HAP-1 (cell line): ENCODE measurements around the gene NEB.

Source experiments
- DNase-seq, 2 experiments: peaks; one replicate each; pipeline ENCODE4 v3.0.0-alpha.2; 2016 to 2020; ENCODE audit warnings: low spot score in 2 of 2
- H3K27me3 ChIP-seq: fragments of 250-450 bp; sonication (Bioruptor Pico); 2 replicates; pipeline ENCODE4 v1.5.1; 2020; ENCODE audit warnings: low read depth, mild to moderate bottlenecking, moderate library complexity
- H3K36me3 ChIP-seq: fragments of 250-450 bp; sonication (Bioruptor Pico); replicated peaks from 2 replicates; pipeline ENCODE4 v1.5.1; 2020; ENCODE audit warnings: mild to moderate bottlenecking
- H3K4me1 ChIP-seq: fragments of 250-450 bp; sonication (Bioruptor Pico); 2 replicates; pipeline ENCODE4 v1.5.1; 2020; ENCODE audit warnings: mild to moderate bottlenecking
- H3K4me3 ChIP-seq: fragments of 250-450 bp; sonication (Bioruptor Pico); 2 replicates; pipeline ENCODE4 v1.5.1; 2020; ENCODE audit warnings: mild to moderate bottlenecking, moderate library complexity
- H3K9me3 ChIP-seq: fragments of 250-450 bp; sonication (Bioruptor Pico); 2 replicates; pipeline ENCODE4 v1.5.1; 2020; ENCODE audit warnings: mild to moderate bottlenecking, moderate library complexity
- in situ Hi-C: fragments of 300-500 bp; cut with MboI; formaldehyde crosslinking; loops from 3 replicates; pipeline ENCODE4 v1.14.3; 2020; ENCODE audit warnings: low sequenced_read_pairs, inconsistent platforms, mixed read lengths

Gene NEB

GRCh38 chr2:151770995-151771394 is 36.7 kb upstream of the NEB start:
- in situ Hi-C loops, result no loop called here
- H3K4me1 ChIP-seq, result peaks cover 9% of the 10 kb centered on the region
- no peaks in the 10 kb centered on the region for H3K9me3 ChIP-seq
- no peak for DNase-seq
- no peaks in the 10 kb centered on the region for H3K27me3 ChIP-seq
- no peaks in the 10 kb centered on the region for H3K36me3 ChIP-seq
- no peak overlapping the region for H3K4me3 ChIP-seq

- no peak for DNase-seq
- peaks cover 5% of the 10 kb centered on the region for H3K4me1 ChIP-seq
- no peak overlapping the region for H3K4me3 ChIP-seq
- H3K27me3 ChIP-seq, result no peaks in the 10 kb centered on the region
- no peaks in the 10 kb centered on the region for H3K9me3 ChIP-seq
- in situ Hi-C loops, result no loop called here
- H3K36me3 ChIP-seq, result no peaks in the 10 kb centered on the region
Measured at GRCh38 chr2:151769606-151770005, 35.3 kb upstream of the NEB start.

GRCh38 chr2:151767536-151767935 is 33.3 kb upstream of the NEB start:
- Histone ChIP-seq H3K4me3 (no peak overlapping the region), H3K9me3 (no peaks in the 10 kb centered on the region), H3K4me1 (no peaks in the 10 kb centered on the region), H3K27me3 (no peaks in the 10 kb centered on the region), H3K36me3 (no peaks in the 10 kb centered on the region)
- DNase-seq, result no peak
- in situ Hi-C loops, result no loop called here

- no peak for DNase-seq
- no peaks in the 10 kb centered on the region for H3K9me3 ChIP-seq
- H3K36me3 ChIP-seq, result no peaks in the 10 kb centered on the region
- no peak overlapping the region for H3K4me3 ChIP-seq
- H3K27me3 ChIP-seq, result no peaks in the 10 kb centered on the region
- in situ Hi-C loops, result no loop called here
- H3K4me1 ChIP-seq, result no peaks in the 10 kb centered on the region
Measured at GRCh38 chr2:151766437-151767153, 32.3 kb upstream of the NEB start.

GRCh38 chr2:151765760-151766410 is 31.6 kb upstream of the NEB start:
- no peak overlapping the region for H3K4me3 ChIP-seq
- no peaks in the 10 kb centered on the region for H3K36me3 ChIP-seq
- no peaks in the 10 kb centered on the region for H3K9me3 ChIP-seq
- H3K4me1 ChIP-seq, result no peaks in the 10 kb centered on the region
- no peaks in the 10 kb centered on the region for H3K27me3 ChIP-seq
- in situ Hi-C loops, result no loop called here
- no peak for DNase-seq

GRCh38 chr2:151762694-151763093 is 28.4 kb upstream of the NEB start:
- Histone ChIP-seq H3K36me3 (no peaks in the 10 kb centered on the region), H3K9me3 (no peaks in the 10 kb centered on the region), H3K4me3 (no peak overlapping the region), H3K4me1 (no peaks in the 10 kb centered on the region), H3K27me3 (no peaks in the 10 kb centered on the region)
- DNase-seq, result no peak
- in situ Hi-C loops, result no loop called here

- H3K27me3 ChIP-seq, result no peaks in the 10 kb centered on the region
- DNase-seq, result no peak
- no peak overlapping the region for H3K4me3 ChIP-seq
- H3K36me3 ChIP-seq, result no peaks in the 10 kb centered on the region
- in situ Hi-C loops, result no loop called here
- H3K9me3 ChIP-seq, result no peaks in the 10 kb centered on the region
- no peaks in the 10 kb centered on the region for H3K4me1 ChIP-seq
Measured at GRCh38 chr2:151761687-151762086, 27.4 kb upstream of the NEB start.

GRCh38 chr2:151761193-151761592 is 26.9 kb upstream of the NEB start:
- in situ Hi-C loops, result no loop called here
- no peaks in the 10 kb centered on the region for H3K36me3 ChIP-seq
- no peak for DNase-seq

GRCh38 chr2:151760139-151760650 is 25.9 kb upstream of the NEB start:
- H3K9me3 ChIP-seq, result no peaks in the 10 kb centered on the region
- in situ Hi-C loops, result no loop called here
- H3K4me1 ChIP-seq, result no peaks in the 10 kb centered on the region
- DNase-seq, result no peak
- no peak overlapping the region for H3K4me3 ChIP-seq
- no peaks in the 10 kb centered on the region for H3K36me3 ChIP-seq
- H3K27me3 ChIP-seq, result no peaks in the 10 kb centered on the region

More at GRCh38 chr2:151761193-151761592, 26.9 kb upstream of the NEB start:
- Histone ChIP-seq H3K4me1 (no peaks in the 10 kb centered on the region), H3K9me3 (no peaks in the 10 kb centered on the region), H3K27me3 (no peaks in the 10 kb centered on the region), H3K4me3 (no peak overlapping the region)

GRCh38 chr2:151758744-151759143 is 24.5 kb upstream of the NEB start:
- no peaks in the 10 kb centered on the region for H3K4me1 ChIP-seq
- in situ Hi-C loops, result no loop called here
- H3K4me3 ChIP-seq, result no peak overlapping the region
- no peaks in the 10 kb centered on the region; the same call in 1 of the 2 replicates for H3K9me3 ChIP-seq
- no peaks in the 10 kb centered on the region for H3K36me3 ChIP-seq
- no peak for DNase-seq
- no peaks in the 10 kb centered on the region for H3K27me3 ChIP-seq

GRCh38 chr2:151757861-151758260 is 23.6 kb upstream of the NEB start:
- H3K9me3 ChIP-seq, result no peaks in the 10 kb centered on the region; the same call in 1 of the 2 replicates
- H3K36me3 ChIP-seq, result no peaks in the 10 kb centered on the region
- no peaks in the 10 kb centered on the region for H3K4me1 ChIP-seq
- no peak overlapping the region for H3K4me3 ChIP-seq
- no peaks in the 10 kb centered on the region for H3K27me3 ChIP-seq
- in situ Hi-C loops, result no loop called here
- no peak for DNase-seq

- no peak for DNase-seq
- H3K36me3 ChIP-seq, result no peaks in the 10 kb centered on the region
- H3K27me3 ChIP-seq, result no peaks in the 10 kb centered on the region
- in situ Hi-C loops, result no loop called here
- H3K4me1 ChIP-seq, result no peaks in the 10 kb centered on the region
- no peak overlapping the region for H3K4me3 ChIP-seq
- peaks cover under 1% of the 10 kb centered on the region for H3K9me3 ChIP-seq
Measured at GRCh38 chr2:151756820-151757219, 22.5 kb upstream of the NEB start.

GRCh38 chr2:151754253-151754897 is 20.1 kb upstream of the NEB start:
- Histone ChIP-seq H3K4me3 (no peak overlapping the region), H3K27me3 (no peaks in the 10 kb centered on the region), H3K4me1 (no peaks in the 10 kb centered on the region), H3K9me3 (peaks cover 3% of the 10 kb centered on the region), H3K36me3 (no peaks in the 10 kb centered on the region)
- in situ Hi-C loops, result no loop called here
- no peak for DNase-seq

- Histone ChIP-seq H3K4me1 (no peaks in the 10 kb centered on the region), H3K27me3 (no peaks in the 10 kb centered on the region), H3K9me3 (peaks cover 3% of the 10 kb centered on the region), H3K36me3 (no peaks in the 10 kb centered on the region), H3K4me3 (no peak overlapping the region)
- no peak for DNase-seq
- in situ Hi-C loops, result no loop called here
Measured at GRCh38 chr2:151753540-151753939, 19.3 kb upstream of the NEB start.
